Measurements from ENCODE around the gene RPS16.
A peak's percentile ranks its signal among the peaks of the same experiment; 100 is the strongest.

Gene RPS16

GRCh38 chr19:39406656-39407409 is 28.9 kb downstream of the RPS16 start, which contains the start of gene ZFP36:
TSS of gene ZFP36 (plus strand) at chr19:39406847. CDS start at chr19:39406905, 58 bp downstream.
- TF ChIP-seq CTCF (IDR thresholded peaks at IDR 0.05; ENCODE audit: low read depth, low read length, missing control alignments), result no peak
- in situ Hi-C loops (cut with HindIII; ENCODE audit: low sequenced_read_pairs), result no loop called here
- no peak for DNase-seq (ENCODE audit: low read depth)
- H3K4me3 ChIP-seq (ENCODE audit: low read depth, low read length), result peak within 1 kb of the TSS; percentile 86

GRCh38 chr19:39405958-39406655 is 29.6 kb downstream of the RPS16 start:
- no peak for TF ChIP-seq CTCF (IDR thresholded peaks at IDR 0.05; ENCODE audit: low read depth, low read length, missing control alignments)
- peak overlapping the region; percentile 86 for H3K4me3 ChIP-seq (ENCODE audit: low read depth, low read length)
- no peak for DNase-seq (ENCODE audit: low read depth)
- in situ Hi-C loops (cut with HindIII; ENCODE audit: low sequenced_read_pairs), result no loop called here

GRCh38 chr19:39405261-39405957 is 30.3 kb downstream of the RPS16 start:
- no peak for DNase-seq (ENCODE audit: low read depth)
- TF ChIP-seq CTCF (IDR thresholded peaks at IDR 0.05; ENCODE audit: low read depth, low read length, missing control alignments), result no peak
- H3K4me3 ChIP-seq (ENCODE audit: low read depth, low read length), result no peak overlapping the region
- in situ Hi-C loops (cut with HindIII; ENCODE audit: low sequenced_read_pairs), result no loop called here

- no peak for TF ChIP-seq CTCF (IDR thresholded peaks at IDR 0.05; ENCODE audit: low read depth, low read length, missing control alignments)
- in situ Hi-C loops (cut with HindIII; ENCODE audit: low sequenced_read_pairs), result no loop called here
- DNase-seq (ENCODE audit: low read depth), result peak; percentile 98
- peak overlapping the region; percentile 34 for H3K4me3 ChIP-seq (ENCODE audit: low read depth, low read length)
Measured at GRCh38 chr19:39403331-39404312, 32.1 kb downstream of the RPS16 start.

GRCh38 chr19:39402346-39403300 is 33.1 kb downstream of the RPS16 start:
- in situ Hi-C loops (cut with HindIII; ENCODE audit: low sequenced_read_pairs), result no loop called here
- no peak for TF ChIP-seq CTCF (IDR thresholded peaks at IDR 0.05; ENCODE audit: low read depth, low read length, missing control alignments)
- peak; percentile 70 for DNase-seq (ENCODE audit: low read depth)
- peak overlapping the region; percentile 34 for H3K4me3 ChIP-seq (ENCODE audit: low read depth, low read length)
